Type B pancreatic cell (in vitro differentiated cells): ENCODE results near the gene ZNF324. TPM values are rescaled to one million over a fixed set of nuclear protein-coding genes. Genes with fewer than 3 reads are reported as not detected.

Experiments used
- DNase-seq: peaks from one replicate; pipeline ENCODE4 v3.0.0; 2021; ENCODE audit warnings: mixed read lengths; ENCODE audit not compliant: unreplicated experiment; ENCODE audit errors: extremely low spot score
- H3K27ac Mint-ChIP-seq: 2 replicates; pipeline ENCODE4 v1.8.0; 2021; ENCODE audit warnings: mild to moderate bottlenecking, mixed read lengths
- H3K27me3 Mint-ChIP-seq: 2 replicates; pipeline ENCODE4 v1.8.0; 2021; ENCODE audit warnings: mixed read lengths
- H3K36me3 Mint-ChIP-seq: 2 replicates; pipeline ENCODE4 v1.8.0; 2021; ENCODE audit warnings: mixed read lengths
- H3K4me1 Mint-ChIP-seq: one replicate; pipeline ENCODE4 v1.8.0; 2021; ENCODE audit warnings: mixed read lengths; ENCODE audit not compliant: unreplicated experiment
- H3K4me3 Mint-ChIP-seq: 2 replicates; pipeline ENCODE4 v1.8.0; 2021; ENCODE audit warnings: mild to moderate bottlenecking, mixed read lengths
- H3K9me3 Mint-ChIP-seq: 2 replicates; pipeline ENCODE4 v1.8.0; 2021; ENCODE audit warnings: mixed read lengths
- CTCF ChIP-seq: fragments of 200-600 bp; sonication (generic); conservative IDR thresholded peaks from 2 replicates; pipeline ENCODE4 v1.5.0; 2021; ENCODE audit warnings: antibody characterized with exemption, mild to moderate bottlenecking
- total RNA-seq: library from RNA; stranded (reverse); gene quantifications from 2 replicates; pipeline ENCODE4 v1.2.1, GENCODE V29; 2021; ENCODE audit warnings: low replicate concordance

ZNF324 gene
- total RNA-seq, 1 donor from 2014 or later, result 15.0 TPM

GRCh38 chr19:58479303-58479702 is 12.4 kb downstream of the ZNF324 start:
- no peak for TF ChIP-seq CTCF
- H3K4me3 Mint-ChIP-seq, result no peak overlapping the region
- no peak overlapping the region for H3K27ac Mint-ChIP-seq

GRCh38 chr19:58479736-58480480 is 13.0 kb downstream of the ZNF324 start:
- peaks cover 5% of the 10 kb centered on the region for H3K4me1 Mint-ChIP-seq
- no peak for TF ChIP-seq CTCF
- no peak for DNase-seq
- H3K4me3 Mint-ChIP-seq, result no peak overlapping the region
- H3K36me3 Mint-ChIP-seq, result no peaks in the 10 kb centered on the region
- H3K9me3 Mint-ChIP-seq, result no peaks in the 10 kb centered on the region
- H3K27me3 Mint-ChIP-seq, result no peaks in the 10 kb centered on the region
- no peak overlapping the region for H3K27ac Mint-ChIP-seq

More at GRCh38 chr19:58479303-58479702, 12.4 kb downstream of the ZNF324 start:
- H3K4me1 Mint-ChIP-seq, result peaks cover 10% of the 10 kb centered on the region
- H3K9me3 Mint-ChIP-seq, result no peaks in the 10 kb centered on the region
- H3K36me3 Mint-ChIP-seq, result no peaks in the 10 kb centered on the region
- no peak for DNase-seq
- no peaks in the 10 kb centered on the region for H3K27me3 Mint-ChIP-seq

GRCh38 chr19:58480481-58480830 is 13.6 kb downstream of the ZNF324 start:
- DNase-seq, result no peak
- Mint-ChIP-seq H3K4me1 (peaks cover 5% of the 10 kb centered on the region), H3K27ac (no peak overlapping the region), H3K27me3 (no peaks in the 10 kb centered on the region), H3K4me3 (no peak overlapping the region), H3K9me3 (no peaks in the 10 kb centered on the region), H3K36me3 (no peaks in the 10 kb centered on the region)
- TF ChIP-seq CTCF, result no peak

- Mint-ChIP-seq H3K4me3 (no peak overlapping the region), H3K36me3 (no peaks in the 10 kb centered on the region), H3K27ac (no peak overlapping the region), H3K4me1 (peaks cover 5% of the 10 kb centered on the region), H3K27me3 (no peaks in the 10 kb centered on the region), H3K9me3 (no peaks in the 10 kb centered on the region)
- no peak for TF ChIP-seq CTCF
- DNase-seq, result no peak
These were observed 14.0 kb downstream of the ZNF324 start for GRCh38 chr19:58480831-58481230.

GRCh38 chr19:58482372-58482771 is 15.5 kb downstream of the ZNF324 start:
- Mint-ChIP-seq H3K4me3 (no peak overlapping the region), H3K27ac (no peak overlapping the region), H3K9me3 (no peaks in the 10 kb centered on the region), H3K4me1 (no peaks in the 10 kb centered on the region), H3K36me3 (no peaks in the 10 kb centered on the region), H3K27me3 (no peaks in the 10 kb centered on the region)
- no peak for DNase-seq
- TF ChIP-seq CTCF, result no peak
